H9 (cell line): ENCODE measurements around the gene MAL. TPM values are rescaled to one million over a fixed set of nuclear protein-coding genes. Genes with fewer than 3 reads are reported as not detected.

ENCODE experiments used
- DNase-seq: peaks from one replicate; pipeline ENCODE4 v3.0.0-alpha.2; 2017
- H2AFZ ChIP-seq: one replicate; pipeline ENCODE4 v1.6.1; 2013; ENCODE audit warnings: mild to moderate bottlenecking, low read length, control low read depth, moderate library complexity
- H2AK5ac ChIP-seq: 2 replicates; pipeline ENCODE4 v1.6.1; 2013; ENCODE audit warnings: low read length, control low read depth, mixed read lengths; ENCODE audit not compliant: insufficient read length
- H2BK120ac ChIP-seq: one replicate; pipeline ENCODE4 v1.6.1; 2013; ENCODE audit warnings: low read depth, mild to moderate bottlenecking, low read length, control low read depth, inconsistent platforms; ENCODE audit not compliant: poor library complexity, severe bottlenecking
- H2BK12ac ChIP-seq: 2 replicates; pipeline ENCODE4 v1.6.1; 2013; ENCODE audit warnings: low read length, control low read depth, mixed read lengths, low read depth; ENCODE audit not compliant: insufficient read length
- H2BK15ac ChIP-seq: 2 replicates; pipeline ENCODE4 v1.6.1; 2013; ENCODE audit warnings: low read depth, low read length, control low read depth
- H2BK20ac ChIP-seq: one replicate; pipeline ENCODE4 v1.6.1; 2013; ENCODE audit warnings: low read depth, mild to moderate bottlenecking, low read length, control low read depth, inconsistent platforms; ENCODE audit not compliant: poor library complexity, severe bottlenecking
- H2BK5ac ChIP-seq: 2 replicates; pipeline ENCODE4 v1.6.1; 2013; ENCODE audit warnings: low read length, control low read depth, mixed read lengths; ENCODE audit not compliant: insufficient read length
- H3K14ac ChIP-seq: 2 replicates; pipeline ENCODE4 v1.6.1; 2013; ENCODE audit warnings: low read length, control low read depth; ENCODE audit not compliant: insufficient read depth
- H3K18ac ChIP-seq: 2 replicates; pipeline ENCODE4 v1.6.1; 2013; ENCODE audit warnings: low read depth, mild to moderate bottlenecking, mixed read lengths, low read length, control low read depth; ENCODE audit not compliant: insufficient read length
- H3K23ac ChIP-seq: 2 replicates; pipeline ENCODE4 v1.6.1; 2013; ENCODE audit warnings: low read length, control low read depth, mixed read lengths, low read depth; ENCODE audit not compliant: insufficient read length
- H3K23me2 ChIP-seq: 2 replicates; pipeline ENCODE4 v1.6.1; 2013; ENCODE audit warnings: low read depth, mild to moderate bottlenecking, mixed read lengths, low read length, control low read depth; ENCODE audit not compliant: insufficient read length, poor library complexity, severe bottlenecking
- H3K27ac ChIP-seq: 2 replicates; pipeline ENCODE4 v1.5.1; 2013; ENCODE audit warnings: low read length, control low read depth, mixed read lengths, low read depth; ENCODE audit not compliant: insufficient read length
- H3K27me3 ChIP-seq: 2 replicates; pipeline ENCODE4 v1.6.1; 2013; ENCODE audit warnings: low read length, control low read depth, inconsistent platforms; ENCODE audit not compliant: insufficient read depth
- H3K4ac ChIP-seq: 2 replicates; pipeline ENCODE4 v1.6.1; 2013; ENCODE audit warnings: low read depth, mild to moderate bottlenecking, control low read depth, inconsistent platforms, low read length, moderate library complexity
- H3K4me1 ChIP-seq: 2 replicates; pipeline ENCODE4 v1.6.1; 2013; ENCODE audit warnings: low read length, control low read depth, inconsistent platforms; ENCODE audit not compliant: insufficient read depth
- H3K4me2 ChIP-seq: 2 replicates; pipeline ENCODE4 v1.6.1; 2013; ENCODE audit warnings: low read length, control low read depth, mixed read lengths; ENCODE audit not compliant: insufficient read length, insufficient read depth
- H3K56ac ChIP-seq: 2 replicates; pipeline ENCODE4 v1.6.1; 2013; ENCODE audit warnings: low read depth, mild to moderate bottlenecking, mixed read lengths, low read length, control low read depth; ENCODE audit not compliant: insufficient read length
- H3K79me1 ChIP-seq: 2 replicates; pipeline ENCODE4 v1.6.1; 2013; ENCODE audit warnings: low read depth, mild to moderate bottlenecking, moderate library complexity, low read length, control low read depth, inconsistent platforms; ENCODE audit not compliant: insufficient read depth, poor library complexity, severe bottlenecking
- H3K79me2 ChIP-seq: 2 replicates; pipeline ENCODE4 v1.6.1; 2013; ENCODE audit warnings: low read length, control low read depth, inconsistent platforms; ENCODE audit not compliant: insufficient read depth
- H3K9ac ChIP-seq: 2 replicates; pipeline ENCODE4 v1.6.1; 2013; ENCODE audit warnings: low read length, control low read depth, mixed read lengths; ENCODE audit not compliant: insufficient read length; ENCODE audit errors: extremely low read depth
- H3K9me3 ChIP-seq: one replicate; pipeline ENCODE4 v1.6.1; 2013; ENCODE audit warnings: low read depth, low read length, inconsistent platforms; ENCODE audit not compliant: control insufficient read depth
- H3T11ph ChIP-seq: one replicate; pipeline ENCODE4 v1.6.1; 2013; ENCODE audit warnings: mild to moderate bottlenecking, low read length, control low read depth, inconsistent platforms
- H4K20me1 ChIP-seq: one replicate; pipeline ENCODE4 v1.6.1; 2013; ENCODE audit not compliant: control insufficient read depth, insufficient read length, insufficient read depth
- H4K5ac ChIP-seq: 2 replicates; pipeline ENCODE4 v1.6.1; 2013; ENCODE audit warnings: low read depth, mild to moderate bottlenecking, mixed read lengths, low read length, control low read depth; ENCODE audit not compliant: insufficient read length
- H4K8ac ChIP-seq: replicated peaks from 2 replicates; pipeline ENCODE4 v1.6.1; 2013; ENCODE audit warnings: low read length, control low read depth, mixed read lengths, low read depth; ENCODE audit not compliant: insufficient read length
- H4K91ac ChIP-seq: 2 replicates; pipeline ENCODE4 v1.6.1; 2013; ENCODE audit warnings: low read depth, mild to moderate bottlenecking, moderate library complexity, mixed read lengths, low read length, control low read depth; ENCODE audit not compliant: insufficient read length
- H3K27ac Mint-ChIP-seq, 3 experiments: 2 replicates in 2 of 3; 3 replicates in 1 of 3; pipeline ENCODE4 v1.8.0; 2020 to 2021; ENCODE audit warnings: mixed read lengths in 3 of 3, mild to moderate bottlenecking in 1 of 3, moderate library complexity in 1 of 3
- H3K27me3 Mint-ChIP-seq: 2 replicates; pipeline ENCODE4 v1.8.0; 2021; ENCODE audit warnings: low read depth, mild to moderate bottlenecking, moderate library complexity, mixed read lengths
- H3K36me3 Mint-ChIP-seq, 3 experiments: 2 replicates in 2 of 3; 3 replicates in 1 of 3; pipeline ENCODE4 v1.8.0; 2020 to 2021; ENCODE audit warnings: low read depth in 3 of 3, mixed read lengths in 3 of 3; ENCODE audit not compliant: insufficient read depth in 1 of 3
- H3K4me1 Mint-ChIP-seq, 2 experiments: 2 replicates each; pipeline ENCODE4 v1.8.0; 2020; ENCODE audit warnings: mixed read lengths in 2 of 2
- H3K4me3 Mint-ChIP-seq, 2 experiments: 2 replicates in 1 of 2; 3 replicates in 1 of 2; pipeline ENCODE4 v1.8.0; 2020 to 2021; ENCODE audit warnings: mild to moderate bottlenecking in 2 of 2, mixed read lengths in 2 of 2, moderate library complexity in 1 of 2
- H3K9me3 Mint-ChIP-seq, 2 experiments: 2 replicates in 1 of 2; 3 replicates in 1 of 2; pipeline ENCODE4 v1.8.0; 2020; ENCODE audit warnings: mild to moderate bottlenecking in 2 of 2, mixed read lengths in 2 of 2, moderate library complexity in 1 of 2
- WGBS: extraction: QIAGEN DNeasy Blood & Tissue Kit; methylation state at CpG from one replicate; pipeline ENCODE4 v1.1.7; 2013; ENCODE audit warnings: missing lambda C conversion rate, low lambda C conversion rate, mixed read lengths; ENCODE audit not compliant: insufficient read length; ENCODE audit errors: extremely low coverage; 5-methylcytosine and 5-hydroxymethylcytosine counted together
- total RNA-seq: library from RNA; stranded (reverse); gene quantifications from 2 replicates; pipeline ENCODE4 v1.2.1, GENCODE V29; 2021
- TF ChIP-seq, protein P1 (sequence below): fragments of 200-600 bp; sonication (generic); conservative IDR thresholded peaks from 3 replicates; pipeline ENCODE4 v1.8.0; 2021; ENCODE audit warnings: antibody characterized with exemption, mild to moderate bottlenecking

MAL gene
- total RNA-seq, 1 experiment from 2014 or later: not detected

DNA sequence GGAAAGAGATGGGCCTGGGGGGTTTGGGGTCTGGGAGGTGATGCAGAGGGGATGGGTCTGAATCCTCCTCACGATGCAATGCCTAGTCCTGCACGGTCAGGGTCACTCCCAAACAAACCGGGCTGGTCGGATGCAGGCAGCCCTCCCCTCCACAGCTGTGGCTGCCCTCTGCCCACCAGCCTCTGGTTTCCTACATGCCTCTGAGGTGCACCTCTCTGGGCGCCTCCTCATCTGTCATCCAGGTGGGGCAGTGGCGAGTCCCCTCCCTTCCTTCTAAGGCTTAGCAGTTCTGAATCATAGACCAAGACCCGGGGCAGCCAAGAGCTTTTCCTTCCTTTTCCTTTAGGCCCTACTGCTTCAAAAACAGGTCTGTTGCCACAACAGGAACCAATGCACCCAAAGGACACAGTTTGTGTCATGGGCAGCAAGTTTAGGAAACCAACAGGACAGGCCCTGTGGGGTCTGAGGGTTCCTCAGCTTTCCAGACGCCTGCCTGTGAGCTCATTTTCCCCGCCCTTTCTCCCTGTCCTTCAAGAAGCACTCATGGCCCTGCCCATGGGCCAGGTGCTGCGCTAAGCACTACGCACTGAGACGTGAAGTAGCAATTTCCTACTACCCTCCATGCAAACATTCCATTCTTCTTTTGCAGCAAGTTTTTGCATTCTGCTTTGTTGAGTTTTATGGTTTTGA, 6.5 kb upstream of the MAL start:
- peaks cover 4% of the 10 kb centered on the region; the same call in 1 of the 2 replicates for H3K4me1 ChIP-seq
- H3K36me3 Mint-ChIP-seq: no peaks in the 10 kb centered on the region
- peaks cover 5% of the 10 kb centered on the region; the same call in 1 of the 2 replicates for H3K27me3 ChIP-seq
- H3K4me3 Mint-ChIP-seq: no peak overlapping the region
- H3K9me3 ChIP-seq: no peaks in the 10 kb centered on the region
- H3K14ac ChIP-seq: no peak overlapping the region
- H3K23ac ChIP-seq: no peak overlapping the region
- no peak overlapping the region for H3K4ac ChIP-seq
- TF ChIP-seq, protein P1, sequence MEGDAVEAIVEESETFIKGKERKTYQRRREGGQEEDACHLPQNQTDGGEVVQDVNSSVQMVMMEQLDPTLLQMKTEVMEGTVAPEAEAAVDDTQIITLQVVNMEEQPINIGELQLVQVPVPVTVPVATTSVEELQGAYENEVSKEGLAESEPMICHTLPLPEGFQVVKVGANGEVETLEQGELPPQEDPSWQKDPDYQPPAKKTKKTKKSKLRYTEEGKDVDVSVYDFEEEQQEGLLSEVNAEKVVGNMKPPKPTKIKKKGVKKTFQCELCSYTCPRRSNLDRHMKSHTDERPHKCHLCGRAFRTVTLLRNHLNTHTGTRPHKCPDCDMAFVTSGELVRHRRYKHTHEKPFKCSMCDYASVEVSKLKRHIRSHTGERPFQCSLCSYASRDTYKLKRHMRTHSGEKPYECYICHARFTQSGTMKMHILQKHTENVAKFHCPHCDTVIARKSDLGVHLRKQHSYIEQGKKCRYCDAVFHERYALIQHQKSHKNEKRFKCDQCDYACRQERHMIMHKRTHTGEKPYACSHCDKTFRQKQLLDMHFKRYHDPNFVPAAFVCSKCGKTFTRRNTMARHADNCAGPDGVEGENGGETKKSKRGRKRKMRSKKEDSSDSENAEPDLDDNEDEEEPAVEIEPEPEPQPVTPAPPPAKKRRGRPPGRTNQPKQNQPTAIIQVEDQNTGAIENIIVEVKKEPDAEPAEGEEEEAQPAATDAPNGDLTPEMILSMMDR: 0 out of 3 replicates have a peak, but pooled peaks have one; percentile 16
- no peaks in the 10 kb centered on the region for H3K79me2 ChIP-seq
- no peak overlapping the region for H2BK15ac ChIP-seq
- no peak overlapping the region for H4K5ac ChIP-seq
- H2AK5ac ChIP-seq: no peak overlapping the region
- H2BK120ac ChIP-seq: no peak overlapping the region
- H2BK5ac ChIP-seq: no peak overlapping the region
- H4K8ac ChIP-seq: no peak overlapping the region
- H4K91ac ChIP-seq: no peak overlapping the region
- H3K4me2 ChIP-seq: no peak overlapping the region
- H3K27ac Mint-ChIP-seq: no peak overlapping the region
- H3K9ac ChIP-seq: no peak overlapping the region
- peaks cover 29 to 39% of the 10 kb centered on the region in 2 experiments for H3K4me1 Mint-ChIP-seq
- no peak overlapping the region for H3K27ac ChIP-seq
- no peak overlapping the region for H3K56ac ChIP-seq
- no peak overlapping the region for H2BK12ac ChIP-seq
- H3K27me3 Mint-ChIP-seq: peaks cover 54% of the 10 kb centered on the region
- H4K20me1 ChIP-seq: no peaks in the 10 kb centered on the region
- H2BK20ac ChIP-seq: no peak overlapping the region
- H3K9me3 Mint-ChIP-seq: no peaks in the 10 kb centered on the region
- no peak overlapping the region for H2AFZ ChIP-seq
- H3T11ph ChIP-seq: no peak overlapping the region
- H3K23me2 ChIP-seq: no peaks in the 10 kb centered on the region
- no peak overlapping the region for H3K18ac ChIP-seq
- WGBS: no CpG with 5 or more reads among the region's 12 CpGs
- DNase-seq: no peak
- H3K79me1 ChIP-seq: no peaks in the 10 kb centered on the region
